Peyer's patch (tissue), 4 donors: ENCODE data around the gene TAB3.

Experiments used
- POLR2A ChIP-seq, 2 donors: fragments of 450-650 bp; IDR thresholded peaks; one replicate each; pipeline ENCODE4 v1.5.1; 2017; ENCODE audit warnings: antibody characterized with exemption in 2 of 2, mild to moderate bottlenecking in 2 of 2, moderate library complexity in 2 of 2
- TF ChIP-seq, protein P1 (sequence below), 6 experiments: fragments of 450-650 bp in 4 of 6; fragments of 200-600 bp in 2 of 6; sonication (generic) in 1 of 6; IDR thresholded peaks; one replicate each; pipeline ENCODE4 v1.5.1; 2017 to 2019; ENCODE audit warnings: antibody characterized with exemption in 6 of 6, mild to moderate bottlenecking in 3 of 6, moderate library complexity in 1 of 6

DNA sequence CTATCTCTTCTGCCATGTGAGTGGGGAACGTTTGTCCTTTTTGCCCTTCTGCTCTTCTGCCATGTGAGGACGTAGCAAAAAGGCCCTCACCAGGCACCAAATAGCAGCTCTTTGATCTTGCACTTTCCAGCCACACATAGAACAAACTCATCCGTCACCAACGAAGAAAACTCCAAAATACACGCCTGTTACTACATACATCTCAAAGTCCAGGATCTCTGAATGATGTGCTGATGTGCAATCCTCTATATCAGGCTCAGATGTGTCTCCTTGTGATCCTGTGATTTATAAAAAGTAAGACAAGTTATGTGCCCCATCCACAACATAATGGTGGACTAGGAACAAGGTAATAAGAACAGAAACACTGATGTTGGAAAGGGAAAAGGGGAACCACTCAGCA, 9.8 kb upstream of the TAB3 start:
- no peak for TF ChIP-seq POLR2A (IDR thresholded peaks at IDR 0.05)
- TF ChIP-seq, protein P1, sequence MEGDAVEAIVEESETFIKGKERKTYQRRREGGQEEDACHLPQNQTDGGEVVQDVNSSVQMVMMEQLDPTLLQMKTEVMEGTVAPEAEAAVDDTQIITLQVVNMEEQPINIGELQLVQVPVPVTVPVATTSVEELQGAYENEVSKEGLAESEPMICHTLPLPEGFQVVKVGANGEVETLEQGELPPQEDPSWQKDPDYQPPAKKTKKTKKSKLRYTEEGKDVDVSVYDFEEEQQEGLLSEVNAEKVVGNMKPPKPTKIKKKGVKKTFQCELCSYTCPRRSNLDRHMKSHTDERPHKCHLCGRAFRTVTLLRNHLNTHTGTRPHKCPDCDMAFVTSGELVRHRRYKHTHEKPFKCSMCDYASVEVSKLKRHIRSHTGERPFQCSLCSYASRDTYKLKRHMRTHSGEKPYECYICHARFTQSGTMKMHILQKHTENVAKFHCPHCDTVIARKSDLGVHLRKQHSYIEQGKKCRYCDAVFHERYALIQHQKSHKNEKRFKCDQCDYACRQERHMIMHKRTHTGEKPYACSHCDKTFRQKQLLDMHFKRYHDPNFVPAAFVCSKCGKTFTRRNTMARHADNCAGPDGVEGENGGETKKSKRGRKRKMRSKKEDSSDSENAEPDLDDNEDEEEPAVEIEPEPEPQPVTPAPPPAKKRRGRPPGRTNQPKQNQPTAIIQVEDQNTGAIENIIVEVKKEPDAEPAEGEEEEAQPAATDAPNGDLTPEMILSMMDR (IDR thresholded peaks at IDR 0.05) = no peak
